ENCODE measurements around the gene CTRB1. TPM values are rescaled to one million over a fixed set of nuclear protein-coding genes. Genes with fewer than 3 reads are reported as not detected.

Gene CTRB1
- total and polyA plus RNA-seq, 2 of the 13 experiments (the other 11 are each of a cell fraction or from before 2014, with no cell fraction given) = not detected

DNA sequence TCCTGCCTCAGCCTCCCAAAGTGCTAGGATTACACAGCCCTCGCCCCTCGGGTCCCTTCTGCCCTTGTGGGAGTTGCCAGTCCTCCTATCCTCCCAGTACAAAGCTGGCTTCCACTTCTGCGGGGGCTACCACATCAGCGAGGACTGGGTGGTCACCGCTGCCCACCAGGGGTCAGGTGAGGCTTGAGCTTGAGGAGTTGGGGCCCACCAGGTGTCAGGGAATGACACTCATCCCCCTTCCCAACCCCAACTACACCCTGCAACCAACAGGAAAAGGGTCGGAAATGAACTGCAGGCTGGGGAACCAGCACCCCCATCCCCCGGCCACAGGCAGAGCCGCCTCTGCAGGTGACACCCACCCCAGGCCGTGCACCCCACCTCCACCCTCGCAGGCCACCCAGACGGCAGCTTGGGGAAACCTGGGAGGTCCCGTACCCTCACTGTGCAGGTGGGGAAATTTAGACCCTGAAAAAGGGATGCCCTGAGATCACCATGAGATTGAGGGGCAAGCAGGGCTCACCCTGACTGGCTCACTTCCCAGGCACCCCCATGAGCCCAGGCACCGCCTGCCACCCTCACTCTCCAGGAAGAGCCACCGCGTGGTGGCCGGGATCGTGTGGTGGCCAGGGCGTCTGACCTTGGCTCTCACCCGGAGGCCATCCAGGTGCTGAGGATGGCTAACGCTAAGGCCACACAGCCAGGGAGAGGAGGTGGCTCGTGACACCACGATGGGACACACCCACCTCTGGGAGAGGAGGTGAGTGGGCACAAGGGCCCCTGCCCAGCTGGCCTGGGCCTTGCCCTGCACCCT is 8.0 kb downstream of the CTRB1 start (continued):
- no peak for TF ChIP-seq ZNF558 (CRISPR knock-in tag; IDR thresholded peaks at IDR 0.05; ENCODE audit: borderline replicate concordance)
- peak; percentile 57; the same call in 1 of the 2 replicates for TF ChIP-seq EED (CRISPR knock-in tag; IDR thresholded peaks at IDR 0.05)
- no peak for TF ChIP-seq PAWR (CRISPR knock-in tag; IDR thresholded peaks at IDR 0.05; ENCODE audit: borderline replicate concordance)
- TF ChIP-seq DNMT3B (CRISPR knock-in tag; conservative IDR thresholded peaks at IDR 0.05) = no peak
- no peak for TF ChIP-seq PHF20 (CRISPR knock-in tag; IDR thresholded peaks at IDR 0.05)
- TF ChIP-seq ZNF205 (CRISPR knock-in tag; IDR thresholded peaks at IDR 0.05) = no peak
- no peak for TF ChIP-seq ZNF282 (IDR thresholded peaks at IDR 0.05; ENCODE audit: partially characterized antibody)
- no peak for TF ChIP-seq ZNF251 (CRISPR knock-in tag; IDR thresholded peaks at IDR 0.05)
- TF ChIP-seq CBFB (CRISPR knock-in tag; IDR thresholded peaks at IDR 0.05) = peak; percentile 52; the same call in 1 of the 2 replicates
- no peak for TF ChIP-seq ZNF672 (CRISPR knock-in tag; IDR thresholded peaks at IDR 0.05)
- TF ChIP-seq HMG20A (CRISPR knock-in tag; IDR thresholded peaks at IDR 0.05; ENCODE audit: borderline replicate concordance) = no peak
- TF ChIP-seq, protein P1, sequence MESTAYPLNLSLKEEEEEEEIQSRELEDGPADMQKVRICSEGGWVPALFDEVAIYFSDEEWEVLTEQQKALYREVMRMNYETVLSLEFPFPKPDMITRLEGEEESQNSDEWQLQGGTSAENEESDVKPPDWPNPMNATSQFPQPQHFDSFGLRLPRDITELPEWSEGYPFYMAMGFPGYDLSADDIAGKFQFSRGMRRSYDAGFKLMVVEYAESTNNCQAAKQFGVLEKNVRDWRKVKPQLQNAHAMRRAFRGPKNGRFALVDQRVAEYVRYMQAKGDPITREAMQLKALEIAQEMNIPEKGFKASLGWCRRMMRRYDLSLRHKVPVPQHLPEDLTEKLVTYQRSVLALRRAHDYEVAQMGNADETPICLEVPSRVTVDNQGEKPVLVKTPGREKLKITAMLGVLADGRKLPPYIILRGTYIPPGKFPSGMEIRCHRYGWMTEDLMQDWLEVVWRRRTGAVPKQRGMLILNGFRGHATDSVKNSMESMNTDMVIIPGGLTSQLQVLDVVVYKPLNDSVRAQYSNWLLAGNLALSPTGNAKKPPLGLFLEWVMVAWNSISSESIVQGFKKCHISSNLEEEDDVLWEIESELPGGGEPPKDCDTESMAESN (CRISPR knock-in tag; conservative IDR thresholded peaks at IDR 0.05) = 0 out of 2 replicates have a peak, but pooled peaks have one; percentile 45
- no peak for TF ChIP-seq DDIT3 (CRISPR knock-in tag; IDR thresholded peaks at IDR 0.05)
- no peak for TF ChIP-seq ZNF160 (CRISPR knock-in tag; IDR thresholded peaks at IDR 0.05)
- no peak for TF ChIP-seq MAF1 (CRISPR knock-in tag; IDR thresholded peaks at IDR 0.05; ENCODE audit: borderline replicate concordance)
- no peak for TF ChIP-seq FOXO4 (CRISPR knock-in tag; conservative IDR thresholded peaks at IDR 0.05)
- TF ChIP-seq ZNF33A (CRISPR knock-in tag; IDR thresholded peaks at IDR 0.05; ENCODE audit: borderline replicate concordance) = no peak
- TF ChIP-seq HNF4G (IDR thresholded peaks at IDR 0.05; ENCODE audit: borderline replicate concordance, low read depth, low read length) = no peak
- TF ChIP-seq HNF4G (CRISPR knock-in tag; IDR thresholded peaks at IDR 0.05; ENCODE audit: borderline replicate concordance, low read depth) = no peak
- no peak for TF ChIP-seq DNMT1 (CRISPR knock-in tag; IDR thresholded peaks at IDR 0.05)
- 0 out of 2 replicates have a peak, but pooled peaks have one; percentile 49 for TF ChIP-seq ZNF770 (CRISPR knock-in tag; IDR thresholded peaks at IDR 0.05)
- TF ChIP-seq, protein P2, sequence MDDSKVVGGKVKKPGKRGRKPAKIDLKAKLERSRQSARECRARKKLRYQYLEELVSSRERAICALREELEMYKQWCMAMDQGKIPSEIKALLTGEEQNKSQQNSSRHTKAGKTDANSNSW (CRISPR knock-in tag; IDR thresholded peaks at IDR 0.05; ENCODE audit: borderline replicate concordance) = no peak
- TF ChIP-seq ZNF24 (IDR thresholded peaks at IDR 0.05) = no peak
